Stimulated activated CD4-positive, alpha-beta T cell treated with anti-CD3 and anti-CD28 coated beads, Interleukin-2, amount 100 ng/mL, for 24 hours (primary cell): ENCODE results near the gene GSTA1.
"Not testable (repeated sequence)": the region's sequence is repeated elsewhere in the genome, so short reads cannot be mapped to it uniquely, and the experiment has no call there.

Source experiments
- DNase-seq, 2 donors: peaks; one replicate each; pipeline ENCODE4 v3.0.0-alpha.2; 2020

The GSTA1 gene

GRCh38 chr6:52802806-52803205, 810 bp downstream of the GSTA1 start:
- DNase-seq: no peak

- no peak for DNase-seq
Observed at GRCh38 chr6:52801188-52801841, 2.3 kb downstream of the GSTA1 start.

- not testable (repeated sequence) for DNase-seq
Observed at GRCh38 chr6:52799272-52799671, 4.3 kb downstream of the GSTA1 start.

- not testable (repeated sequence) for DNase-seq
Observed at GRCh38 chr6:52794366-52794765, 9.2 kb downstream of the GSTA1 start.

- no peak for DNase-seq
Observed at GRCh38 chr6:52790861-52791260, 12.8 kb downstream of the GSTA1 start.

- DNase-seq: not testable (repeated sequence)
Observed at GRCh38 chr6:52789658-52790057, 14.0 kb downstream of the GSTA1 start.

- DNase-seq: no peak
Observed at GRCh38 chr6:52788478-52788877, 15.1 kb downstream of the GSTA1 start.

GRCh38 chr6:52787917-52788316, 15.7 kb downstream of the GSTA1 start:
- no peak for DNase-seq

GRCh38 chr6:52786249-52786956, 17.2 kb downstream of the GSTA1 start:
- no peak for DNase-seq

GRCh38 chr6:52782696-52783274, 20.8 kb downstream of the GSTA1 start:
- not testable (repeated sequence) for DNase-seq

- DNase-seq: not testable (repeated sequence)
Observed at GRCh38 chr6:52782209-52782608, 21.4 kb downstream of the GSTA1 start.

GRCh38 chr6:52779237-52779636, 24.4 kb downstream of the GSTA1 start:
- no peak for DNase-seq

- DNase-seq: not testable (repeated sequence)
Observed at GRCh38 chr6:52776711-52777351, 26.8 kb downstream of the GSTA1 start.

GRCh38 chr6:52769399-52769798, 34.2 kb downstream of the GSTA1 start:
- not testable (repeated sequence) for DNase-seq

- not testable (repeated sequence) for DNase-seq
Observed at GRCh38 chr6:52767658-52768057, 36.0 kb downstream of the GSTA1 start.

GRCh38 chr6:52763322-52763916, 40.2 kb downstream of the GSTA1 start, which contains the start of gene GSTA2:
Gene GSTA2 (minus strand): TSS chr6:52763475. CDS start chr6:52757947, 5,528 bp downstream.
- not testable (repeated sequence) for DNase-seq

- DNase-seq: not testable (repeated sequence)
Observed at GRCh38 chr6:52761673-52762491, 41.7 kb downstream of the GSTA1 start.

GRCh38 chr6:52760105-52760765, 43.4 kb downstream of the GSTA1 start:
- DNase-seq: no peak

- no peak for DNase-seq
Observed at GRCh38 chr6:52759085-52759484, 44.5 kb downstream of the GSTA1 start.

- not testable (repeated sequence) for DNase-seq
Observed at GRCh38 chr6:52757651-52758338, 45.8 kb downstream of the GSTA1 start.

GRCh38 chr6:52754443-52754842, 49.2 kb downstream of the GSTA1 start:
- DNase-seq: no peak
